ENCODE measurements around the gene HMX1.

The HMX1 gene

GRCh38 chr4:8891646-8892555 is 20.3 kb upstream of the HMX1 start:
- no peak for DNase-seq

- DNase-seq, result no peak
Measured at GRCh38 chr4:8891255-8891645, 19.6 kb upstream of the HMX1 start.

- DNase-seq, result no peak
Measured at GRCh38 chr4:8888856-8889255, 17.2 kb upstream of the HMX1 start.

- no peak for DNase-seq
Measured at GRCh38 chr4:8886612-8887406, 15.2 kb upstream of the HMX1 start.

GRCh38 chr4:8882239-8882638 is 10.6 kb upstream of the HMX1 start:
- no peak for DNase-seq

- DNase-seq, result no peak
Measured at GRCh38 chr4:8880851-8881250, 9.2 kb upstream of the HMX1 start.

GRCh38 chr4:8879574-8879973 is 7.9 kb upstream of the HMX1 start:
- DNase-seq, result no peak

GRCh38 chr4:8878421-8878820 is 6.8 kb upstream of the HMX1 start:
- no peak for DNase-seq

- no peak for DNase-seq
Measured at GRCh38 chr4:8877780-8878040, 6.1 kb upstream of the HMX1 start.

GRCh38 chr4:8876982-8877779 is 5.5 kb upstream of the HMX1 start:
- DNase-seq, result no peak

GRCh38 chr4:8874896-8875680 is 3.4 kb upstream of the HMX1 start:
- DNase-seq, result no peak

GRCh38 chr4:8874003-8874895 is 2.6 kb upstream of the HMX1 start:
- no peak for DNase-seq

- no peak for DNase-seq
Measured at GRCh38 chr4:8872402-8873291, 1.0 kb upstream of the HMX1 start.

GRCh38 chr4:8870647-8871416 is 807 bp downstream of the HMX1 start:
- no peak for DNase-seq

- DNase-seq, result no peak
Measured at GRCh38 chr4:8869898-8870646, 1.6 kb downstream of the HMX1 start.

- DNase-seq, result no peak
Measured at GRCh38 chr4:8869002-8869897, 2.4 kb downstream of the HMX1 start.

GRCh38 chr4:8868321-8869001 is 3.2 kb downstream of the HMX1 start:
- DNase-seq, result no peak

Data from OCI-M1 (cell line).